GM23248 (cell line): ENCODE measurements around the gene IVNS1ABP. TPM values are rescaled to one million over a fixed set of nuclear protein-coding genes. Genes with fewer than 3 reads are reported as not detected.
A peak's percentile ranks its signal among the peaks of the same experiment; 100 is the strongest.

Source experiments
- DNase-seq: peaks from one replicate; pipeline ENCODE4 v3.0.0-alpha.2; 2015
- H2AFZ ChIP-seq: fragments of 200-600 bp; sonication (generic); 2 replicates; pipeline ENCODE4 v1.6.1; 2016; ENCODE audit warnings: antibody characterized with exemption
- H3F3A ChIP-seq: fragments of 200-600 bp; sonication (generic); 2 replicates; pipeline ENCODE4 v1.6.1; 2016; ENCODE audit warnings: mild to moderate bottlenecking, antibody characterized with exemption, mixed run types; ENCODE audit not compliant: insufficient read depth
- H3K27ac ChIP-seq: fragments of 200-600 bp; sonication (generic); 2 replicates; pipeline ENCODE4 v1.5.1; 2016; ENCODE audit warnings: mild to moderate bottlenecking
- H3K27me3 ChIP-seq: fragments of 200-600 bp; sonication (generic); replicated peaks from 2 replicates; pipeline ENCODE4 v1.6.1; 2016; ENCODE audit warnings: mild to moderate bottlenecking; ENCODE audit not compliant: insufficient read depth
- H3K36me3 ChIP-seq: fragments of 200-600 bp; sonication (generic); 2 replicates; pipeline ENCODE4 v1.6.1; 2016; ENCODE audit warnings: low read depth, mild to moderate bottlenecking
- H3K4me1 ChIP-seq: fragments of 200-600 bp; sonication (generic); 2 replicates; pipeline ENCODE4 v1.6.1; 2016; ENCODE audit warnings: mild to moderate bottlenecking; ENCODE audit not compliant: insufficient read depth
- H3K4me2 ChIP-seq: fragments of 200-600 bp; sonication (generic); one replicate; pipeline ENCODE4 v1.6.1; 2016; ENCODE audit warnings: mild to moderate bottlenecking; ENCODE audit not compliant: unreplicated experiment
- H3K4me3 ChIP-seq: fragments of 200-600 bp; sonication (generic); 2 replicates; pipeline ENCODE4 v1.5.1; 2016; ENCODE audit warnings: mild to moderate bottlenecking
- H3K79me2 ChIP-seq: fragments of 200-600 bp; sonication (generic); 2 replicates; pipeline ENCODE4 v1.6.1; 2016; ENCODE audit warnings: mild to moderate bottlenecking; ENCODE audit not compliant: insufficient read depth
- H3K9ac ChIP-seq: fragments of 200-600 bp; sonication (generic); 2 replicates; pipeline ENCODE4 v1.6.1; 2016; ENCODE audit warnings: mild to moderate bottlenecking
- H3K9me2 ChIP-seq: fragments of 200-600 bp; sonication (generic); 2 replicates; pipeline ENCODE4 v1.6.1; 2016; ENCODE audit warnings: mixed run types, mild to moderate bottlenecking, moderate library complexity; ENCODE audit not compliant: insufficient read depth
- H3K9me3 ChIP-seq: fragments of 200-600 bp; sonication (generic); one replicate; pipeline ENCODE4 v1.6.1; 2017; ENCODE audit warnings: low read depth
- H4K20me1 ChIP-seq: fragments of 200-600 bp; sonication (generic); 2 replicates; pipeline ENCODE4 v1.6.0; 2016; ENCODE audit not compliant: insufficient read depth
- EZH2 ChIP-seq: fragments of 200-600 bp; sonication (generic); IDR thresholded peaks from 2 replicates; pipeline ENCODE4 v1.6.1; 2018; ENCODE audit warnings: antibody characterized with exemption, mild to moderate bottlenecking; ENCODE audit not compliant: insufficient read depth, poor library complexity, severe bottlenecking
- EZH2phosphoT487 ChIP-seq: fragments of 200-600 bp; sonication (generic); IDR thresholded peaks from 2 replicates; pipeline ENCODE4 v1.6.1; 2018; ENCODE audit warnings: antibody characterized with exemption, moderate library complexity, mild to moderate bottlenecking, low read depth; ENCODE audit not compliant: insufficient read depth
- WGBS, 2 experiments: methylation state at CpG; one replicate each; pipeline ENCODE4 v1.1.6; 2015 to 2017; ENCODE audit warnings: low lambda C conversion rate in 2 of 2, low coverage in 1 of 2; ENCODE audit errors: missing lambda C conversion rate in 2 of 2; 5-methylcytosine and 5-hydroxymethylcytosine counted together
- in situ Hi-C: fragments of 300-500 bp; cut with MboI; formaldehyde crosslinking; loops from 2 replicates; pipeline ENCODE4 v1.15.0; 2020
- polyA plus RNA-seq: library from polyadenylated mRNA; unstranded; fragments of >200 nt; fragmentation: Nextera tagmentation; extraction: Ambion mirVana; gene quantifications from 2 replicates; pipeline ENCODE4 v1.2.1, GENCODE V29; 2016
- total RNA-seq: library from RNA; depleted of rRNA; stranded (reverse); fragments of >200 nt; shearing (Covaris generic); gene quantifications from 2 replicates; pipeline ENCODE4 v1.2.3, GENCODE V29; 2014

IVNS1ABP gene
- total and polyA plus RNA-seq, 2 experiments from 2014 or later, result 51.4 to 52.0 TPM

DNA sequence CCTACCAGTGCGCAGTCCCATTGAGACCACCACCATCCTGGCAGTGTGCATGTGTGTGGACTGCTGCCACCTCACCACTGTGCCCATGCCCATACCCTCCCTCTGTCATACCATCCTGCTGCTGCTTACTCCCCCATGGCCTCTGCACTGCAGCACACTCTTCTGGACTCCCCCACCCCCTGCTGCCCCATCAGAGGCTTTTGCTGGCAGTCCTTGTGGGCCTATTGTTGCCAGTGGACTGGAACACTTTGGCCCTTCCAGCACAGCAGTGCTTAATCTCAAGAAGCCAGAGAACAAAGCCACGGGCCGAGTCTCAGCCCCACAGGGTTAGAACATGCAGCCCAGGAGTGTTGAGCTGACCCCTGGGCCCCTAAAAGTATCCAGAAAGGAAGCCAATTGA lies 41.9 kb upstream of the IVNS1ABP start:
- Histone ChIP-seq H3K9me2 (no peaks in the 10 kb centered on the region), H3K27ac (no peak overlapping the region), H3K36me3 (no peaks in the 10 kb centered on the region), H3K9me3 (no peaks in the 10 kb centered on the region), H3K4me2 (no peak overlapping the region), H2AFZ (no peak overlapping the region), H3K27me3 (no peaks in the 10 kb centered on the region), H3K4me1 (peaks cover 10% of the 10 kb centered on the region), H4K20me1 (no peaks in the 10 kb centered on the region), H3K4me3 (no peak overlapping the region), H3K9ac (no peak overlapping the region), H3F3A (peaks cover 8% of the 10 kb centered on the region; the same call in 1 of the 2 replicates), H3K79me2 (no peaks in the 10 kb centered on the region)
- in situ Hi-C loops, result no loop called here
- no peak for DNase-seq
- no peak for TF ChIP-seq EZH2phosphoT487
- TF ChIP-seq EZH2, result no peak
- WGBS, 2 experiments, result 39 to 53% methylated on average over 3 of the region's 3 CpGs

DNA sequence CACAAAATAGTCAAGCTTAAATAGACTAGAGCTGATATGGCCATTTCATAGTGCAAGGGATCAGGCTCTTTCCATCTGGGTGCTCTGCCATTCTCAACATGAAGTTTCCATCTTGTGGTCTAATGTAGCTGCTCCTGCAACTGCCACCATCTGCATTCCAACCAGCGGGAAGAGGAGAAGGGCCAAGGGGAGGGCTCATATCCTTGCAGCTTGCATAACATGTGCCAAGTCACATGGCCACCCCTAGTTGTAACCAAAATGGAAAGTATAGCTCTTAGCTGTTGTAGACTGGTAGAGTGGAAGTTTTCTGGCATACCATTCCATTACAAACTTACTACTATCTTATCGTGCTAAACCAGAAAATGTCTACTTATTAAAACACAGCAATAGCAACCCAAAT lies 38.9 kb upstream of the IVNS1ABP start:
- H3K9me2 ChIP-seq, result no peaks in the 10 kb centered on the region
- 33 to 38% methylated on average over 2 of the region's 2 CpGs for WGBS, 2 experiments
- no peaks in the 10 kb centered on the region for H4K20me1 ChIP-seq
- no peaks in the 10 kb centered on the region for H3K27me3 ChIP-seq
- H2AFZ ChIP-seq, result no peak overlapping the region
- no peak overlapping the region for H3K9ac ChIP-seq
- no peak overlapping the region for H3K4me3 ChIP-seq
- in situ Hi-C loops, result no loop called here
- H3K27ac ChIP-seq, result no peak overlapping the region
- H3K79me2 ChIP-seq, result no peaks in the 10 kb centered on the region
- DNase-seq, result no peak
- H3K4me1 ChIP-seq, result peaks cover 8% of the 10 kb centered on the region
- H3K9me3 ChIP-seq, result no peaks in the 10 kb centered on the region
- no peaks in the 10 kb centered on the region for H3K36me3 ChIP-seq
- no peak for TF ChIP-seq EZH2
- TF ChIP-seq EZH2phosphoT487, result no peak
- H3K4me2 ChIP-seq, result no peak overlapping the region
- H3F3A ChIP-seq, result peaks cover 6% of the 10 kb centered on the region; the same call in 1 of the 2 replicates

DNA sequence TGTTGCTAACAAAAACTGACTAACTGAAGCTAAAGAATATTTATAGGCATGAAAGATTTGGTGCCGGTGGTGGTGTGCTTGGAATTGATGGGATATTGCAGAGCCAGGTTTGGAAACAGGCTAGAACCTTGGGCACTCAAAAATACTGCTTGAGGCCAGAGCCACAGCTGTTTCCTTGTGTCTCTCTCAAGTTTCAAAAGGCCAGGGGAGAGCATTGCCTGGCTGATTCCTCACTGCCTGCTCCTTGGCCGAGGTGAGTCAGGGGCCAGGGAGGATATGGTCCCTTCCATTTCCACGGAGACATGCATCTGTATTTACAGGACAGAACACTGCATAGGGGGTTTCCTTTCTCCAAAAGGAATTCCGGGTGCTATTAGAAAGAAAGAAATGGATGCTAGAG lies 36.1 kb upstream of the IVNS1ABP start:
- no peak for DNase-seq
- Histone ChIP-seq H4K20me1 (no peaks in the 10 kb centered on the region), H3K4me2 (no peak overlapping the region), H3K79me2 (no peaks in the 10 kb centered on the region), H3K4me1 (no peaks in the 10 kb centered on the region), H3K9me3 (no peaks in the 10 kb centered on the region), H3K36me3 (no peaks in the 10 kb centered on the region), H3K27ac (no peak overlapping the region), H3F3A (no peaks in the 10 kb centered on the region), H2AFZ (no peak overlapping the region), H3K9me2 (no peaks in the 10 kb centered on the region), H3K27me3 (no peaks in the 10 kb centered on the region), H3K4me3 (no peak overlapping the region), H3K9ac (no peak overlapping the region)
- in situ Hi-C loops, result no loop called here
- TF ChIP-seq EZH2phosphoT487, result no peak
- TF ChIP-seq EZH2, result no peak
- WGBS, 2 experiments, result 89 to 90% methylated on average over 4 of the region's 4 CpGs

GRCh38 chr1:185351734-185352466 lies 34.9 kb upstream of the IVNS1ABP start:
- H3K4me3 ChIP-seq, result no peak overlapping the region
- TF ChIP-seq EZH2phosphoT487 (no peak), EZH2 (no peak)
- no peaks in the 10 kb centered on the region for H3F3A ChIP-seq
- no peaks in the 10 kb centered on the region for H3K9me3 ChIP-seq
- 72 to 77% methylated on average over 2 of the region's 2 CpGs for WGBS, 2 experiments
- H3K9me2 ChIP-seq, result no peaks in the 10 kb centered on the region
- H3K4me2 ChIP-seq, result no peak overlapping the region
- H3K79me2 ChIP-seq, result no peaks in the 10 kb centered on the region
- in situ Hi-C loops, result no loop called here
- peak; percentile 33 for DNase-seq
- H4K20me1 ChIP-seq, result no peaks in the 10 kb centered on the region
- H3K4me1 ChIP-seq, result no peaks in the 10 kb centered on the region
- no peak overlapping the region for H3K27ac ChIP-seq
- H3K27me3 ChIP-seq, result no peaks in the 10 kb centered on the region
- no peak overlapping the region for H2AFZ ChIP-seq
- H3K36me3 ChIP-seq, result no peaks in the 10 kb centered on the region
- no peak overlapping the region for H3K9ac ChIP-seq
